LNCAP (cell line): Measurements from ENCODE around the gene CXorf65.

Experiments used
- TF ChIP-seq, protein P1 (sequence below): fragments of 450-650 bp; IDR thresholded peaks from 2 replicates; pipeline ENCODE4 v1.5.1; 2017; ENCODE audit warnings: mild to moderate bottlenecking

CXorf65 gene

GRCh38 chrX:71081330-71082123 is 25.0 kb downstream of the CXorf65 start:
- TF ChIP-seq, protein P1, sequence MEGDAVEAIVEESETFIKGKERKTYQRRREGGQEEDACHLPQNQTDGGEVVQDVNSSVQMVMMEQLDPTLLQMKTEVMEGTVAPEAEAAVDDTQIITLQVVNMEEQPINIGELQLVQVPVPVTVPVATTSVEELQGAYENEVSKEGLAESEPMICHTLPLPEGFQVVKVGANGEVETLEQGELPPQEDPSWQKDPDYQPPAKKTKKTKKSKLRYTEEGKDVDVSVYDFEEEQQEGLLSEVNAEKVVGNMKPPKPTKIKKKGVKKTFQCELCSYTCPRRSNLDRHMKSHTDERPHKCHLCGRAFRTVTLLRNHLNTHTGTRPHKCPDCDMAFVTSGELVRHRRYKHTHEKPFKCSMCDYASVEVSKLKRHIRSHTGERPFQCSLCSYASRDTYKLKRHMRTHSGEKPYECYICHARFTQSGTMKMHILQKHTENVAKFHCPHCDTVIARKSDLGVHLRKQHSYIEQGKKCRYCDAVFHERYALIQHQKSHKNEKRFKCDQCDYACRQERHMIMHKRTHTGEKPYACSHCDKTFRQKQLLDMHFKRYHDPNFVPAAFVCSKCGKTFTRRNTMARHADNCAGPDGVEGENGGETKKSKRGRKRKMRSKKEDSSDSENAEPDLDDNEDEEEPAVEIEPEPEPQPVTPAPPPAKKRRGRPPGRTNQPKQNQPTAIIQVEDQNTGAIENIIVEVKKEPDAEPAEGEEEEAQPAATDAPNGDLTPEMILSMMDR = no peak

DNA sequence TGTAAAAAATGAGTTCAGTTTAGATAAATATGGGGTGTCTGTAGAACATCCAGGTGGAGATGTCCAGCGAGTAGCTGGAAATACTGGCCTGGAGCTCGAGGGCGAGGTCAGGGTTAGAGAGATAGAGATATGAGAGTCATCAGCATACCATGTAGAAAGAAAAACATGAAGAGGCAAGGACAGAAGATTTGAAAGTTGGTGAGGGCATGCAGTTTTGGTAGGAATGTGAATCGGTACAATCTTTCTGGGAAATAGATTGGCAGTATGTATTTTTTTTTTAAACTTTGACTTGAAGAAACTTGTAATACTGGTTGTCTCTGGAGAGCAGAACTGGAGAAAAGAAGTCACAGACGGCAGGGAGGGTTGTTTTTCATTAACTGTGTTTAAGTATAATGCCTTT is 36.0 kb downstream of the CXorf65 start:
- TF ChIP-seq, protein P1 = no peak

GRCh38 chrX:71068044-71068918 is 38.3 kb downstream of the CXorf65 start, which contains the start of gene SNX12:
SNX12 (minus strand) TSS chrX:71068334; CDS start chrX:71068306, 28 bp downstream.
- TF ChIP-seq, protein P1 = no peak

DNA sequence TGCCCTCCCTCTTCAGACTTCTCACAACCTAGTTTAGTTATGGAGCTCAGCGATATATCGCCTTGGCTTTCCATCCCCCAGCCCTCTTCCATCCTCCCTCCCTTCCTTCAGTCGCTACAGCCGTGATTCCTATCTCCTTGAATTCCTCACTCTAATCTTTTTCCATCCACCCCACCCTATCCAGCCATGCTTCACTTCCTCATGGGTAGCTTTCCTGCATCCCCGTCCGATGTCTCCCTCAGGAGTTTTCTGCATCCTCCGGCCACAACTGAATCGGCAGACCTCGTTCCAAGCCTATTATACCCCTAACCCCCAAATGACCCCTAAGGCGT is 38.9 kb downstream of the CXorf65 start:
- TF ChIP-seq, protein P1 = no peak

- TF ChIP-seq, protein P1 = no peak
Measured at GRCh38 chrX:71067089-71067488, 39.5 kb downstream of the CXorf65 start.

DNA sequence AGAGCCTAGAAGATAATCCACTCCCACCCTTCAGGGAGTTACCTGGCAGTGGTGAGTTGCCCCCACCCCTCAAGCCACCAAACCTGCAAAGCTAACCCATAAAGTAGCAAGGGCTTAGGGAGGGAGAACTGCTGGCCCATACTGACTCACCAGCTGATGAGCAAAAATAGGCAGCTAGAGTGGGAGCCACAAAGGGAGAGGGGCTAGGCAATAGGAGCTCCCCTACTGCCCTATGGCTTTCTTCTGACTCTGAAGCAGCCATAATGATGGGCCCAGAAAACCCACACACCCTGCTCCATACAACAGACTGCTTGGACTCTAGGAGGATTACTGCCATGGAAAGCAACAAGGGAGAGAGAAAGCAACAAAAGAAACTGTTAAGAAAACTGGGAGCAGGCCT is 46.4 kb downstream of the CXorf65 start:
- TF ChIP-seq, protein P1 = no peak

DNA sequence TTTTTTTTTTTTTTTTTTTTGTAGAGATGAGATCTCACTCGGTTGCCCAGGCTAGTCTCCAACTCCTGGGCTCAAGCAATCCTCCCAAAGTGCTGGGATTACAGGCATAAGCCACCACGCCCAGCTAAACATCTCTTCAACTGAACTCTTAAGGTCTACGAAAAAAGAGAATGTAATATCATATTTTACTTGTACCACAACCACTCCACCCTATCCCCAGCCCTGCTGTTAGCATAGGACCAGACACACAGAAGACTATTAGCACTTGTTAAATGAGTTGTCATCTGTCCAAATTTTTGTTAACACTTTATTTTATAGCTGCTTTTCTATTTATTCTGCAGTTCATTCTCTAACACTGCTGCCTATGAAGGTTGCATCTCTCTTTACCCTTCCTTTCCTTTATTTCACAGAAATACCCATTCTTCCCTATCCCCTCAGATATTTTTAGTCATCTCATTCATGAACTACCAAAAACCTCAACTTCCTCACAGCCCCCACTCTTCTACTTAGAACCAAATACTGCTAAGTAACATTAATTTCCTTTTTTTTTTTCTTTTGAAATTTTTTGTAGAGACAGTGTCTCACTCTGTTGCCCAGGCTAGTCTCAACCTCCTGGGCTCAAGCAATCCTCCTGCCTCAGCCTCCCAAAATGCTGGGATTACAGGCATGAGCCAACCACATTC is 48.6 kb downstream of the CXorf65 start:
- TF ChIP-seq, protein P1 = no peak
